ENCODE data around the gene GGCX.

Gene GGCX

GRCh38 chr2:85575739-85576138 is 14.4 kb upstream of the GGCX start:
- TF ChIP-seq CTCF (IDR thresholded peaks at IDR 0.05): no peak

GRCh38 chr2:85566265-85566664 is 5.0 kb upstream of the GGCX start:
- TF ChIP-seq CTCF (IDR thresholded peaks at IDR 0.05): no peak

- TF ChIP-seq CTCF (IDR thresholded peaks at IDR 0.05): no peak
Observed at GRCh38 chr2:85564144-85564563, 2.9 kb upstream of the GGCX start.

- TF ChIP-seq CTCF (IDR thresholded peaks at IDR 0.05): no peak
Observed at GRCh38 chr2:85560812-85561279, 447 bp downstream of the GGCX start.

GRCh38 chr2:85558160-85558559 is 3.1 kb downstream of the GGCX start:
- TF ChIP-seq CTCF (IDR thresholded peaks at IDR 0.05): no peak

GRCh38 chr2:85557130-85557529 is 4.2 kb downstream of the GGCX start:
- TF ChIP-seq CTCF (IDR thresholded peaks at IDR 0.05): no peak

- no peak for TF ChIP-seq CTCF (IDR thresholded peaks at IDR 0.05)
Observed at GRCh38 chr2:85554980-85555612, 6.2 kb downstream of the GGCX start.

- TF ChIP-seq CTCF (IDR thresholded peaks at IDR 0.05): no peak
Observed at GRCh38 chr2:85553184-85553583, 8.1 kb downstream of the GGCX start.

Data from LNCAP (cell line).